B cell (primary cell): ENCODE measurements around the gene TMEM125. TPM values are rescaled to one million over a fixed set of nuclear protein-coding genes. Genes with fewer than 3 reads are reported as not detected.

ENCODE experiments used
- ATAC-seq: fragments of 200-7000 bp; cut with Tn5 transposase; one replicate; pipeline ENCODE4 v1.10.0; 2021; ENCODE audit warnings: low read depth, mild to moderate bottlenecking, moderate number of reproducible peaks, moderate library complexity
- CTCF ChIA-PET: fragments of 350-600 bp; sonication (Branson Sonifier 250); formaldehyde crosslinking; loops from one replicate; lab custom pipeline; 2021; ENCODE audit warnings: antibody characterized with exemption, inconsistent platforms; lab: Charles Lee
- POLR2A ChIA-PET: fragments of 350-600 bp; sonication (Branson Sonifier 250); formaldehyde crosslinking; loops from one replicate; lab custom pipeline; 2021; ENCODE audit warnings: antibody characterized with exemption; lab: Charles Lee
- DNase-seq: peaks from one replicate; pipeline ENCODE4 v3.0.0; 2013
- H2AFZ ChIP-seq: 2 replicates; pipeline ENCODE4 v1.6.1; 2012; ENCODE audit warnings: mild to moderate bottlenecking, low read depth, low read length; ENCODE audit not compliant: insufficient read depth, poor library complexity, severe bottlenecking
- H3K27ac ChIP-seq, 2 donors: 1 replicate in 1 of 2; 2 replicates in 1 of 2; pipeline ENCODE4 v1.5.1; 2012 to 2013; ENCODE audit warnings: low read length in 2 of 2, mild to moderate bottlenecking in 2 of 2, moderate library complexity in 1 of 2
- H3K27me3 ChIP-seq, 4 experiments: fragments of 200-600 bp in 1 of 4; sonication (generic) in 1 of 4; replicated peaks in 1 of 4; 1 replicate in 2 of 4; 2 replicates in 2 of 4; pipeline versions ENCODE4 v1.6.1 to v1.7.0; 2013 to 2016; ENCODE audit warnings: low read length in 3 of 4, mild to moderate bottlenecking in 2 of 4, mixed read lengths in 1 of 4, moderate library complexity in 1 of 4; ENCODE audit not compliant: insufficient read depth in 4 of 4, control insufficient read depth in 3 of 4; ENCODE audit errors: control extremely low read depth in 1 of 4
- H3K36me3 ChIP-seq, 2 experiments: replicated peaks in 1 of 2; 1 replicate in 1 of 2; 2 replicates in 1 of 2; pipeline versions ENCODE4 v1.6.1 to v1.7.1; 2013; ENCODE audit warnings: low read length in 1 of 2; ENCODE audit not compliant: insufficient read depth in 2 of 2, control insufficient read depth in 1 of 2; ENCODE audit errors: control extremely low read depth in 1 of 2, extremely low read depth in 1 of 2
- H3K4me1 ChIP-seq, 2 donors: fragments of 200-600 bp in 1 of 2; sonication (generic) in 1 of 2; 1 replicate in 1 of 2; 2 replicates in 1 of 2; pipeline versions ENCODE4 v1.5.1 to v1.6.1; 2013 to 2017; ENCODE audit warnings: low read length in 2 of 2; ENCODE audit not compliant: control insufficient read depth in 2 of 2, insufficient read depth in 2 of 2
- H3K4me2 ChIP-seq: replicated peaks from 2 replicates; pipeline ENCODE3; 2012; ENCODE audit warnings: mild to moderate bottlenecking, low read depth, low read length; ENCODE audit not compliant: poor library complexity, severe bottlenecking
- H3K4me3 ChIP-seq, 5 experiments: fragments of 200-600 bp in 1 of 5; sonication (generic) in 1 of 5; 1 replicate in 3 of 5; 2 replicates in 2 of 5; pipeline versions ENCODE4 v1.5.1 to v1.7.0; 2011 to 2016; ENCODE audit warnings: low read length in 4 of 5, mild to moderate bottlenecking in 4 of 5, low read depth in 2 of 5, control low read depth in 1 of 5, moderate library complexity in 1 of 5; ENCODE audit not compliant: insufficient read depth in 1 of 5; ENCODE audit errors: control extremely low read depth in 1 of 5, extremely low read depth in 1 of 5
- H3K79me2 ChIP-seq: fragments of 200-600 bp; sonication (generic); one replicate; pipeline ENCODE4 v1.6.0; 2016; ENCODE audit warnings: low read length; ENCODE audit not compliant: control insufficient read depth, insufficient read depth
- H3K9ac ChIP-seq: fragments of 200-600 bp; sonication (generic); 2 replicates; pipeline ENCODE4 v1.6.1; 2017; ENCODE audit warnings: mild to moderate bottlenecking, low read length, moderate library complexity
- H3K9me3 ChIP-seq, 3 donors: one replicate each; pipeline versions ENCODE4 v1.6.1 to v1.7.1; 2013; ENCODE audit warnings: low read length in 2 of 3; ENCODE audit not compliant: control insufficient read depth in 2 of 3, insufficient read depth in 1 of 3; ENCODE audit errors: control extremely low read depth in 1 of 3
- H4K20me1 ChIP-seq: 2 replicates; pipeline ENCODE4 v1.6.0; 2012; ENCODE audit warnings: mild to moderate bottlenecking, low read length; ENCODE audit not compliant: insufficient read depth, control insufficient read depth, poor library complexity, severe bottlenecking
- H3K27ac Mint-ChIP-seq: one replicate; pipeline ENCODE4 v1.8.0; 2021; ENCODE audit warnings: mixed read lengths
- H3K27me3 Mint-ChIP-seq: one replicate; pipeline ENCODE4 v1.8.0; 2021; ENCODE audit warnings: mixed read lengths
- H3K4me1 Mint-ChIP-seq: one replicate; pipeline ENCODE4 v1.8.0; 2021; ENCODE audit warnings: mixed read lengths
- H3K4me3 Mint-ChIP-seq: one replicate; pipeline ENCODE4 v1.8.0; 2021; ENCODE audit warnings: mixed read lengths
- H3K9me3 Mint-ChIP-seq: one replicate; pipeline ENCODE4 v1.8.0; 2022; ENCODE audit warnings: mixed read lengths; ENCODE audit not compliant: insufficient read depth
- CTCF ChIP-seq: fragments of 200-600 bp; IDR thresholded peaks from one replicate; pipeline ENCODE4 v1.8.0; 2022; ENCODE audit warnings: antibody characterized with exemption, mild to moderate bottlenecking
- EZH2 ChIP-seq: IDR thresholded peaks from 2 replicates; pipeline ENCODE4 v1.6.1; 2012; ENCODE audit warnings: borderline replicate concordance, low read depth, mild to moderate bottlenecking, moderate library complexity, low read length; ENCODE audit not compliant: insufficient read depth, poor library complexity, severe bottlenecking
- WGBS: methylation state at CpG from one replicate; pipeline ENCODE4 v1.1.5; 2013; ENCODE audit warnings: missing lambda C conversion rate; ENCODE audit not compliant: insufficient coverage; 5-methylcytosine and 5-hydroxymethylcytosine counted together
- intact Hi-C: fragments of 100-400 bp; cut with micrococcal nuclease; formaldehyde crosslinking; loops from one replicate; pipeline ENCODE4 v1.10.0; 2022
- polyA plus RNA-seq: library from polyadenylated mRNA; depleted of rRNA; stranded (reverse); fragments of >200 nt; gene quantifications from 2 replicates; pipeline ENCODE4 v1.2.3, GENCODE V29; 2012
- total RNA-seq, 2 donors: library from RNA; stranded (reverse); fragments of 120-200 nt in 1 of 2; gene quantifications; 1 replicate in 1 of 2; 2 replicates in 1 of 2; pipeline versions ENCODE4 v1.2.3 to v1.2.4, GENCODE V29; 2013 to 2022

The TMEM125 gene
- total and polyA plus RNA-seq, 2 donors (not counting 1 experiment from before 2014, with no cell fraction given), result not detected

GRCh38 chr1:43288058-43288784 lies 18.4 kb downstream of the TMEM125 start:
- DNase-seq, result no peak
- no peak overlapping the region for H3K4me3 Mint-ChIP-seq
- POLR2A ChIA-PET, result no interaction called here

More at GRCh38 chr1:43288058-43288784, 18.4 kb downstream of the TMEM125 start:
- Histone ChIP-seq H3K9me3 (peaks cover 0 to 5% (median 0%) of the 10 kb centered on the region in 3 donors), H4K20me1 (no peaks in the 10 kb centered on the region), H3K27ac (no peak overlapping the region), H3K4me2 (no peak overlapping the region), H3K4me1 (no peaks in the 10 kb centered on the region), H2AFZ (no peak overlapping the region), H3K9ac (no peak overlapping the region), H3K27me3 (no peaks in the 10 kb centered on the region), H3K4me3 (no peak overlapping the region), H3K79me2 (no peaks in the 10 kb centered on the region), H3K36me3 (no peaks in the 10 kb centered on the region)
- Mint-ChIP-seq H3K27ac (no peak overlapping the region), H3K27me3 (peaks cover 4% of the 10 kb centered on the region), H3K9me3 (no peaks in the 10 kb centered on the region), H3K4me1 (no peaks in the 10 kb centered on the region)
- intact Hi-C loops, result no loop called here
- no peak for TF ChIP-seq CTCF
- no peak for TF ChIP-seq EZH2
- CTCF ChIA-PET, result interaction anchor here (1.8 kb wide), 1 partner anchor 61 kb away, joined by 5 read pairs; no protein-coding TSS in a partner anchor
- WGBS, result 91% methylated on average over 7 of the region's 9 CpGs
- ATAC-seq, result no peak
